Uterus (tissue), 2 donors: ENCODE results near the gene CHST13.

Source experiments
- POLR2A ChIP-seq, 2 donors: fragments of 450-650 bp; IDR thresholded peaks; one replicate each; pipeline ENCODE4 v1.6.1; 2016; ENCODE audit warnings: antibody characterized with exemption in 2 of 2, mild to moderate bottlenecking in 1 of 2, moderate library complexity in 1 of 2
- TF ChIP-seq, protein P1 (sequence below), 4 experiments: fragments of 200-600 bp in 2 of 4; fragments of 450-650 bp in 2 of 4; sonication (generic) in 2 of 4; IDR thresholded peaks; one replicate each; pipeline ENCODE4 v1.5.1; 2016 to 2019; ENCODE audit warnings: antibody characterized with exemption in 4 of 4, mild to moderate bottlenecking in 2 of 4, moderate library complexity in 1 of 4

- no peak for TF ChIP-seq POLR2A (IDR thresholded peaks at IDR 0.05)
- TF ChIP-seq, protein P1, sequence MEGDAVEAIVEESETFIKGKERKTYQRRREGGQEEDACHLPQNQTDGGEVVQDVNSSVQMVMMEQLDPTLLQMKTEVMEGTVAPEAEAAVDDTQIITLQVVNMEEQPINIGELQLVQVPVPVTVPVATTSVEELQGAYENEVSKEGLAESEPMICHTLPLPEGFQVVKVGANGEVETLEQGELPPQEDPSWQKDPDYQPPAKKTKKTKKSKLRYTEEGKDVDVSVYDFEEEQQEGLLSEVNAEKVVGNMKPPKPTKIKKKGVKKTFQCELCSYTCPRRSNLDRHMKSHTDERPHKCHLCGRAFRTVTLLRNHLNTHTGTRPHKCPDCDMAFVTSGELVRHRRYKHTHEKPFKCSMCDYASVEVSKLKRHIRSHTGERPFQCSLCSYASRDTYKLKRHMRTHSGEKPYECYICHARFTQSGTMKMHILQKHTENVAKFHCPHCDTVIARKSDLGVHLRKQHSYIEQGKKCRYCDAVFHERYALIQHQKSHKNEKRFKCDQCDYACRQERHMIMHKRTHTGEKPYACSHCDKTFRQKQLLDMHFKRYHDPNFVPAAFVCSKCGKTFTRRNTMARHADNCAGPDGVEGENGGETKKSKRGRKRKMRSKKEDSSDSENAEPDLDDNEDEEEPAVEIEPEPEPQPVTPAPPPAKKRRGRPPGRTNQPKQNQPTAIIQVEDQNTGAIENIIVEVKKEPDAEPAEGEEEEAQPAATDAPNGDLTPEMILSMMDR (IDR thresholded peaks at IDR 0.05), result no peak
Observed at GRCh38 chr3:126538316-126538715, 14.4 kb downstream of the CHST13 start.
